ENCODE results near the gene ST6GALNAC1. TPM values are rescaled to one million over a fixed set of nuclear protein-coding genes. Genes with fewer than 3 reads are reported as not detected.

The ST6GALNAC1 gene
- total RNA-seq, 1 donor from 2014 or later, result not detected

GRCh38 chr17:76671912-76672262, 28.3 kb upstream of the ST6GALNAC1 start:
- H3K9me3 Mint-ChIP-seq (ENCODE audit: unreplicated experiment), result peaks cover 3% of the 10 kb centered on the region
- H3K36me3 Mint-ChIP-seq (ENCODE audit: unreplicated experiment), result peaks cover 11% of the 10 kb centered on the region
- H3K27me3 Mint-ChIP-seq (ENCODE audit: unreplicated experiment), result no peaks in the 10 kb centered on the region
- DNase-seq (ENCODE audit: extremely low spot score, unreplicated experiment), result no peak
- peak overlapping the region; percentile 76 for H3K4me3 Mint-ChIP-seq (ENCODE audit: unreplicated experiment)
- H3K4me1 Mint-ChIP-seq (ENCODE audit: unreplicated experiment), result peaks cover 31% of the 10 kb centered on the region
- peak overlapping the region; percentile 74 for H3K27ac Mint-ChIP-seq (ENCODE audit: unreplicated experiment)
- no peak for TF ChIP-seq CTCF (IDR thresholded peaks at IDR 0.05)

- H3K27ac Mint-ChIP-seq (ENCODE audit: unreplicated experiment), result peak overlapping the region; percentile 74
Measured at GRCh38 chr17:76671123-76671911, 27.8 kb upstream of the ST6GALNAC1 start.

GRCh38 chr17:76670718-76671122, 27.2 kb upstream of the ST6GALNAC1 start:
- H3K27me3 Mint-ChIP-seq (ENCODE audit: unreplicated experiment), result no peaks in the 10 kb centered on the region
- no peak for TF ChIP-seq CTCF (IDR thresholded peaks at IDR 0.05)
- peaks cover 31% of the 10 kb centered on the region for H3K4me1 Mint-ChIP-seq (ENCODE audit: unreplicated experiment)
- H3K36me3 Mint-ChIP-seq (ENCODE audit: unreplicated experiment), result peaks cover 11% of the 10 kb centered on the region
- H3K4me3 Mint-ChIP-seq (ENCODE audit: unreplicated experiment), result peak overlapping the region; percentile 76
- no peak for DNase-seq (ENCODE audit: extremely low spot score, unreplicated experiment)
- H3K27ac Mint-ChIP-seq (ENCODE audit: unreplicated experiment), result peak overlapping the region; percentile 74
- peaks cover 3% of the 10 kb centered on the region for H3K9me3 Mint-ChIP-seq (ENCODE audit: unreplicated experiment)

More at GRCh38 chr17:76671123-76671911, 27.8 kb upstream of the ST6GALNAC1 start:
- H3K4me3 Mint-ChIP-seq (ENCODE audit: unreplicated experiment), result peak overlapping the region; percentile 76
- H3K27me3 Mint-ChIP-seq (ENCODE audit: unreplicated experiment), result no peaks in the 10 kb centered on the region
- DNase-seq (ENCODE audit: extremely low spot score, unreplicated experiment), result peak; percentile 96
- peaks cover 31% of the 10 kb centered on the region for H3K4me1 Mint-ChIP-seq (ENCODE audit: unreplicated experiment)
- TF ChIP-seq CTCF (IDR thresholded peaks at IDR 0.05), result no peak
- H3K9me3 Mint-ChIP-seq (ENCODE audit: unreplicated experiment), result peaks cover 3% of the 10 kb centered on the region
- peaks cover 11% of the 10 kb centered on the region for H3K36me3 Mint-ChIP-seq (ENCODE audit: unreplicated experiment)

- H3K27me3 Mint-ChIP-seq (ENCODE audit: unreplicated experiment), result no peaks in the 10 kb centered on the region
- DNase-seq (ENCODE audit: extremely low spot score, unreplicated experiment), result no peak
- H3K27ac Mint-ChIP-seq (ENCODE audit: unreplicated experiment), result no peak overlapping the region
- no peak for TF ChIP-seq CTCF (IDR thresholded peaks at IDR 0.05)
- peaks cover 3% of the 10 kb centered on the region for H3K9me3 Mint-ChIP-seq (ENCODE audit: unreplicated experiment)
- no peak overlapping the region for H3K4me3 Mint-ChIP-seq (ENCODE audit: unreplicated experiment)
- peaks cover 31% of the 10 kb centered on the region for H3K4me1 Mint-ChIP-seq (ENCODE audit: unreplicated experiment)
- H3K36me3 Mint-ChIP-seq (ENCODE audit: unreplicated experiment), result peaks cover 10% of the 10 kb centered on the region
Measured at GRCh38 chr17:76670020-76670717, 26.6 kb upstream of the ST6GALNAC1 start.

GRCh38 chr17:76667786-76668453, 24.4 kb upstream of the ST6GALNAC1 start:
- no peak for DNase-seq (ENCODE audit: extremely low spot score, unreplicated experiment)
- peaks cover 20% of the 10 kb centered on the region for H3K4me1 Mint-ChIP-seq (ENCODE audit: unreplicated experiment)
- H3K27me3 Mint-ChIP-seq (ENCODE audit: unreplicated experiment), result peaks cover 7% of the 10 kb centered on the region
- peaks cover 3% of the 10 kb centered on the region for H3K9me3 Mint-ChIP-seq (ENCODE audit: unreplicated experiment)
- H3K4me3 Mint-ChIP-seq (ENCODE audit: unreplicated experiment), result no peak overlapping the region
- H3K27ac Mint-ChIP-seq (ENCODE audit: unreplicated experiment), result no peak overlapping the region
- TF ChIP-seq CTCF (IDR thresholded peaks at IDR 0.05), result no peak
- peaks cover 3% of the 10 kb centered on the region for H3K36me3 Mint-ChIP-seq (ENCODE audit: unreplicated experiment)
